ENCODE measurements around the gene PTPRN2. TPM values are rescaled to one million over a fixed set of nuclear protein-coding genes. Genes with fewer than 3 reads are reported as not detected.
"Not testable (repeated sequence)": the region's sequence is repeated elsewhere in the genome, so short reads cannot be mapped to it uniquely, and the experiment has no call there.

The PTPRN2 gene
- total RNA-seq, 1 donor from 2014 or later, result 7.8 TPM

DNA sequence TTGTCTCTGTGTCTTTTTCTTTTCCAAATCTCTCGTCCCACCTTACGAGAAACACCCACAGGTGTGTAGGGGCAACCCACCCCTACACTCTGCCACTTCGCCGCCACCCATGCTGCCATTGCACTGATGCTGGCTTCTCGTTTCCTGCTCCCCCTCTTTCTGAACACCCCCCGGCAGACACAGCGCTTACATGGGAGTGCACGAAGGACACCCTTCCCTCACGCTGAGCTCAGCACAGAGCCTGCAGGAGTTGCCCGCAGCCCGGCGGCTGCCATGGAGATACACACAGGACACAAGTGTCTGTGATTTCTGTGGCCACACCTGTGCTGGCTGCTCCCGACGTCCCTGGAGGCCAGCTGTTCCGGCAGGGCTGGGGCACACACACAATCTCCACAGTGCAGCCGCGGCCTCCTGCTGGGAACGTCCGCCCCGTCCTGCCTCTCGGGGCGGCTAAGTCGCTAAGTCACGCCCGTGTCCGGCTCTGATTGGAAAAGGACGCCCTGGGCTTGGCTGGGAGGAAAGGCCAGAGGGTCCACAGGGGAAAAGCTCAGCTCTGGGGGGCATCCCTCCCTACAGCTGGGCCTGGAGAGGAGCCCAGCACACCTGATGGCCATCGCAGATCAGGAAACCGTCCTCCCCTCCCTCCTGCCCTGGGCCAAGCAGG lies 349.8 kb downstream of the PTPRN2 start:
- DNase-seq (ENCODE audit: low spot score), result no peak

GRCh38 chr7:158236400-158236799 lies 351.2 kb downstream of the PTPRN2 start:
- no peak for DNase-seq (ENCODE audit: low spot score)

DNA sequence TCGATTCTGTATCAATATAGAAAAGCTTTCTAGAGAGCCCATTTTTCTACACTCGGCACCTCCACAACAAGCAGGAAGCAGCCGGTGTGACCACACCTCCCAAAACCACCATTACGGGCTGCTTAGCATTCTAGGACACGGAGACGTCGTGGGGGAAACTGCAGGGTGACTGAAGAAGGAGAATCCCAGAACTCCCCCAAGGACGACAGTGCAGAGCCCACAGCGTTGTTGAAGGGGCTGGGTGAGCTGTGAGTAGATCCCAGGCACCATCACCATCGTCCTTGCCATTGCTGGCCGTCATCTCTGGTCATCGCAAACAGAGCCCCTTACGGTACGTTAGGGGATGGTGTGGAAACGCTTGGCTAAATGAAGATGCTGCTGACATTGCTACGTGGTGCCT lies 351.8 kb downstream of the PTPRN2 start:
- DNase-seq (ENCODE audit: low spot score), result no peak

DNA sequence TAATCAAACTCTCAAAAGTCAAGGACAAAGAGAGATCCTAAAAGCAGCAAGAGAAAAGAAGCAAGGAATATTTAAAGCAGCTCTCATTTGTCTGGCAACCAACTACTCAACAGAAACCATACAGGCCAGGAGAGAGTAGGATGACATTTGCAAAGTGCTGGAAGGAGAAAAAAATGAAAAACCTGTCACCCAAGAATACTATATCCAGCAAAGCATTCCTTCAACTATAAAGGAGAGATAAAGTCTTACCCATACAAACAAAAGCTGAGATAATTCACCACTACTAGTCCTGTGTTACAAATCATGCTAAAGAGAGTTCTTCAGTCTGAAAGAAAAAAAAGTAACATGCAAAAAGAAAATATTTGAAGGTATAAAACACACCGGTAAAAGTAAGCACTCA lies 357.7 kb downstream of the PTPRN2 start:
- no peak for DNase-seq (ENCODE audit: low spot score)

DNA sequence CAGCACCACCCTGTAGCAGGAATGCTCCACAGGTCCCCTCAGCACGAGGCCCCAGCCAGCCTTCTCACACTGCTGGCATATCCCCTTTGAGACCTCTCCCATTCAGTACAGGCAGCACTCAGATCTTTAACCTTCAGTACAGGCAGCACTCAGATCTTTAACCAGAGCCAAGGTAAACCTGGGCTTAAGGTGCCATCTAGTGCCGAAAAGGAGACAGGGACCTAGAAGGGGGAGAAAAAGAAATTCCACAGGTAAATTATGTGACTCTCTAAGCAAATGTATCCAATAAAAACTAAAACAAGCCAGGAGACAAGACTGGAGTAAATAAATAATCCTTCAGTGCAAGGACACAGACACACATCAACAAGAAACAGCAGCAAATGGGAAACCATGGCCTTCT lies 358.6 kb downstream of the PTPRN2 start:
- DNase-seq (ENCODE audit: low spot score), result no peak

GRCh38 chr7:158228131-158228530 lies 359.5 kb downstream of the PTPRN2 start:
- DNase-seq (ENCODE audit: low spot score), result no peak

GRCh38 chr7:158227258-158227984 lies 360.2 kb downstream of the PTPRN2 start:
- no peak for DNase-seq (ENCODE audit: low spot score)

DNA sequence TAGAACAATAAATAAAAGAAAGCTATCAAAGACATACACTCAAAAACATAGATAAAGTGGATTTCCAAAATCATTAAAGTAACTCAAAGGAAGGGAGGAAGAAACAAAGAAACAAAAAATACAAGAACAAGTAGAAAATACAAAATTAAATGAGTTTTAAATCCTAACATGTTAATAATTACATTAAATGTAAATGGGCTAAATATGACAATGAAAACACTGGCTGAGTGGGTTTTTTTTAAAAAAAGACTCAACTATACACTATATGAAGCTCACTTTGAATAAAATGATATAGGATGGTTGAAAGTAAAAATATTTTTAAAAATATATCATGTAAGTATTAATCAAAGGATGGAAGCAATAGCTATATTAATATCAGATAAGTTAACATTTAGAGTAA lies 371.4 kb downstream of the PTPRN2 start:
- DNase-seq (ENCODE audit: low spot score), result no peak

GRCh38 chr7:158209435-158209834 lies 378.2 kb downstream of the PTPRN2 start:
- no peak for DNase-seq (ENCODE audit: low spot score)

DNA sequence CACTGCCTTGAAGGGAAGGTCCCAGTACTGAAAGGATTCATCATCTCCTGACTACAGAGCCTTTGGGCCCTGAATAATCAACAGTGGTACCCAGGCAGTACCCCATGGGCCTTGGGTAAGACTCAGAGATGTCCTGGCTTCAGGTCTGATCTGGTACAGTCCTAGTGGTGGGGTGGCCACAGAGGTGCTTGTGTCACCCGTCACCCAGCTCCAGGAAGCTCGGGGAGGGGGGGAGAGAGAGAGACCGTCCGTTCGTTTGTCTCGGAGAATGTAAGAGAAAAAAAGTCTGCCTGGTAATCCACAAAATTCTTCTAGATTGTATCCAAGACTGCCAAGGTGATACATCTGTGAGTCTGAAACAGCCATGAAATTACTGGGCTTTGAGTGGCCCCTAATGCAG lies 381.3 kb downstream of the PTPRN2 start:
- DNase-seq (ENCODE audit: low spot score), result no peak

- no peak for DNase-seq (ENCODE audit: low spot score)
Observed at GRCh38 chr7:158204453-158204852, 383.2 kb downstream of the PTPRN2 start.

GRCh38 chr7:158203948-158204347 lies 383.7 kb downstream of the PTPRN2 start:
- not testable (repeated sequence) for DNase-seq (ENCODE audit: low spot score)

DNA sequence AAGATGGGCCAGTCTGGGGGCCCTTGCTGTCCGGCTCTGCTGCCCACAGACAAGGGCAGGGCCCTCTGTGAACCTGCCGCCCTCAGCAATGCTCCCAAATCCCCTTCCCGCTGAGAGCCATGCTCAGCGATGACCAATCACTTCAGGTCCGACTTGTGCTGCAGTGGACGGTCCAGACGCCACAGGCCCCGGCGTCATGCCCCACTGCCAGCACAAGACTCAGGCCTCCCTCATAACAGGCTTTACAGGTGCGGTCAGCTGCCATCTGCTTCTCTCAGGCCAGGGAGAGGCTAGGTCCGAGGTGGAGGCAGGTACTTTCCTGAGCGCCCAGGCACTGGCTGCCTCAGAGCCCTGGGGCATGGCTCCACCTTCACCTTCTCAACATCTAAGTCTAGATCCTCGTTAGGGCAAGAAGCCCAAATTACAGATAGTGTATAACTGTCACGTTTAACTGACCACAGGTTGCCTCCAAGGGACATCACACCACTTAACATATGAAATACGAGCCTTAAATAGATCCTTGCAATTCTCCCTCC lies 393.2 kb downstream of the PTPRN2 start:
- no peak for DNase-seq (ENCODE audit: low spot score)

DNA sequence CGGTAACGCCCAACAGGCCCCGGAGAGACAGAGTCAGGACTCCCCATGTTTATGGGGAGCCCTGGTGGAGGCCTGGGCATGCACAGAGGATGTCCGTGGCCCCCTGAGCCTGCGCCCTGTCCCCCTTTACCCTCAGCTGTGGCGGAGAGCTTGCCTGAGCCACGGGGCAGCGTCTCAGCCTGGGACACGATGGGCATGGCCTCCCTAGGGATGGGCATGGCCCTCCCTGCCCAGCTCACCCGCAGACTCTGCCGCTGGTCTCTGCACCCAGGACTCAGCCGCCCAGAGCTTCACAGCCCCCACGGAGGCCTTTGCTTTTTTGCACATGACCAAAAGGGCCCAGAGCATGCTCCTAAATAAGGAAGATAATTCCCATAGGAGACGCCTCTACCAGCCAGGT lies 394.2 kb downstream of the PTPRN2 start:
- DNase-seq (ENCODE audit: low spot score), result no peak

DNA sequence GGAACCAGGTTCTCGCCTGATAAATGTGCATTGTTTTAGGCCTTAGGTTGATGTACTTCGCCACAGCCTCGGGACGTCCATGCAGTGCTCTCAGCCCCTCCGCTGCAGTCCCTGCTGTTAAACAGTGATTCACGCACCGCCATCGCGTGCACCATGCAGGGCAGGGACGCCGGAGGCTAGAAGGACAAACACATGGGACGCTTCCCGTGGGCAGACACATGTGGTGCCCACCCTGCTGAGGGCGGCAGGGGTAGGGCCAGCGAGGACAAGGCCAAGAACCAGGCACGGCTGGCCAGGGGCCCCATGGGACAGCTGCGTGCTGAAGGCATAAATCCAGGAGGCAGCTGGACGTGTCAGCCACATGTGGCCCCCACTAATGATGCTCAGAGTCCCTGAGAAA lies 394.7 kb downstream of the PTPRN2 start:
- no peak for DNase-seq (ENCODE audit: low spot score)

- no peak for DNase-seq (ENCODE audit: low spot score)
Observed at GRCh38 chr7:158192184-158192835, 395.3 kb downstream of the PTPRN2 start.

- no peak for DNase-seq (ENCODE audit: low spot score)
Observed at GRCh38 chr7:158191671-158192070, 396.0 kb downstream of the PTPRN2 start.

DNA sequence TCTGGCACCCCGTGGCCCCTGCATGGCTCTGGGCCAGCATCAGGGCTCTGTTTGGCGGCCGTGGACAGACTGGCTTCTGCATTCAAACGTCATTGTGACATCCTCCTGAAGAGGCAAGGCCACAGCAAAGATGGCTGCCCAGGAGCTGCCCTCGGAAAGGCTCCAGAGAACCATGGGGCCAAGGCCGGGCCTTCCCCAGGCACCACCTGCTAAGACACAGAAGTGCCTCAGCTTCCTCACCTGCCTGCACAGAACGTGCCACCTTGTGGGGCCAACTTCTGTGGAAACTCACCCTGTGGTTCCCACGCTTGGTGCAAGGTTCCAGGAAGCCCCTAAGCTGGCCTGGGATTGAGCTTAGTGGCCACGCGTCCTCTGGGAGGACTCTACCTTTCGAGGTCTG lies 396.9 kb downstream of the PTPRN2 start:
- no peak for DNase-seq (ENCODE audit: low spot score)

GRCh38 chr7:158188676-158189075 lies 398.9 kb downstream of the PTPRN2 start:
- DNase-seq (ENCODE audit: low spot score), result no peak

- DNase-seq (ENCODE audit: low spot score), result no peak
Observed at GRCh38 chr7:158187694-158187994, 400.0 kb downstream of the PTPRN2 start.

DNA sequence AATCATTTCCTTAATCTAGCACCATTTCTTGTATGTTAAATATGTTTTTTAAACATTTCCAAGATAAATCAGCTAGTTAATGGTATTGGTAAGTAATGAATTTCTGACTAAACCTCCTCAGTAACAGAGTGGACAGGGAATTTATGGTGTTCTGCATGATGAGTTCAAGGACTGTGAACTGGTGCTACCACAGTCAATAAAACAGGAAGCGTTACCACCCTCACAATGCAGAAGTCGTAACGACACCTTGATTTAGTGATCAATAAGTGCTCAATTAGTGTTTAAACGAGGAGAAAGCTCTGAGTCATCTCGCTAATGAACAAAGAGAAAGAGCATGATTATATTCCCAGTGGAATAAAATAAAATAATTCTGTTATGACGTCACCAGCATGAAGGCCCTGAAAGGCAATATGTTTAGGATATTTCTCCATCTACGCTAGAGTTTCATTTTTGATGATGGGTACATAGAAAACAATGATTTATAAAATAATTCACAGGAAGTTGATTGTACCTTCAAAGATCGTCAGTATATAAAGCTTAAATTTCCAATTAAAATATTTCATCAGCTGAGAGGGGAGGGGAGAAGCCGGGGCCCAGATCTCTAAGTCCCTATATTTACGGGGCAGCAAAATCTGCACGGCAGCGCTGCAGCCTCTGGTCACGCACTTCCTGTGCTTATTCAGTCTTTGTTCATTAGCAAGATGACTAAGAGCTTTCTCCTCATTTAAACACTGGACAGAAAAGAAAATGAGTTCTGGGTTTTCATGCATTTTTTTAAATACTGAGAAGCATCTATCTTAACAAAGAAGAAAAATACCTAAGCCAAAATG lies 400.5 kb downstream of the PTPRN2 start:
- no peak for DNase-seq (ENCODE audit: low spot score)

- DNase-seq (ENCODE audit: low spot score), result no peak
Observed at GRCh38 chr7:158186406-158186805, 401.2 kb downstream of the PTPRN2 start.
